GM21528 (cell line): ENCODE measurements around the gene IRAK4.
A peak's percentile ranks its signal among the peaks of the same experiment; 100 is the strongest.
"Not testable (repeated sequence)": the region's sequence is repeated elsewhere in the genome, so short reads cannot be mapped to it uniquely, and the experiment has no call there.

Experiments used
- ATAC-seq: cut with Tn5 transposase; IDR thresholded peaks from one replicate; pipeline ENCODE4 v1.9.1; 2021; ENCODE audit warnings: mild to moderate bottlenecking, moderate library complexity; ENCODE audit not compliant: unreplicated experiment, low FRiP score

The IRAK4 gene

DNA sequence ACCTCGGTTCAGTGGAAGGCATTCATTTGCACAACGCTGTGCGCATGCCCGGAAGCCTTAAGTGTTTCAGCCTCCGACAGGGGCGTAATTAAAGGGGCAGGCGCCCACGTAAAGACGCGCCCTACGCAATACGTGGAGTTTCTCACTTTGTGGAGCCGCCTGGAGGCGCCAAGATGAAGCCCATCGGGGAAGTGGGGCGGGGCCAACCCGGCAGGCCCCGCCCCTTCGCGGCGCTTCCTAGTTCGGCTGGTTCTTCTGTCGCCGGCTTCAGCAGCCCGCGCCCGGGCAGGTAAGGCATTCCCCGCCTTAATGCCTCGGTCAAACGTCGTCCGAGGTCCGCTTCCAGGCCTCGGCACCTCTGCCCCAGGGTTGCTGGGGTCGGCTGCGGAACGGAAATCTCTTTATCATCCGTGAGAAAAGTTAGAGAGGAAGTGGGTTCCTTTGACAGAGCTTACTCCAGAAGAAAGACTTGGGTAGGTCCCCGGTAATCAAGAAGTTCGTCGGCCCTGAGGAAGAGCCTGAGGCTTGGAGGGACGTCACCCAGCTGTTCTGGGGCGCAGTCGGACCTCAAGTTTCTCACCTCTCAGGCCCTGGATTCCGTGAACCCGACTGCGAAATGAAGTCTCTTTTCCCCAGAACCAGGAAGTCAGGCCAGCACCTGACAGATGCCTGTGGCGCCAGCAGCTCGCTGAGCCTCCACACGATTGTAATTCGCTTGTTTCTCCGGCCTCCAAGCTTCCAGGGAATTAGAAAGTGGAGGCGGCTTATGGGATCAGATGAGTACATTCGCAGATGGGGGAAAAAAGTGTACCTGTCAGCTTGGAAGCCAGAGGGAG, at the start of gene IRAK4, which contains the start of gene PUS7L:
Gene IRAK4 (plus strand): TSS at position 224 of the 836 bp plus-strand sequence. CDS start 9,161 bp downstream, outside the sequence.
Gene PUS7L (minus strand): TSS at position 63 of the 836 bp plus-strand sequence. CDS start 3,545 bp downstream, outside the sequence.
- peak; percentile 97 for ATAC-seq

- ATAC-seq = no peak
Observed at GRCh38 chr12:43711348-43711747, 47.4 kb upstream of the IRAK4 start.

DNA sequence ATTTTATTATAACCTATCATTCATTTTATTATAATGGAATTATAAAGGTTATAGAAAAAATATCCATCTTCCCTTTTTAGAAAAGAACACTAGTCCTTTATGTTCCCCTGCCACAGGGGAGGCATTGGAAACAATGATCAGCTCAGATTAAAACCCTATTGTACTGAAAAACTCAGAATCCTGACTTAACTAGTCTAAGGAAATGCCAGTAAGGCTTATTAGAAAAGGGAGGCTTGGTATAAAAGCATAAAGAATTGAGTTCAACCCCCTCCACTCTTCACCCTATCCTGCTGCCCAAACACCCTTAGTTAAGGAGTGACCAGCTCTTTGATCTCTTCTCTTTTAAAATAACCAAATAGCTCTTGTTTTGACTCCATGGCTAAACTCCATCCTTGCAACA, 36.1 kb upstream of the IRAK4 start:
- no peak for ATAC-seq

DNA sequence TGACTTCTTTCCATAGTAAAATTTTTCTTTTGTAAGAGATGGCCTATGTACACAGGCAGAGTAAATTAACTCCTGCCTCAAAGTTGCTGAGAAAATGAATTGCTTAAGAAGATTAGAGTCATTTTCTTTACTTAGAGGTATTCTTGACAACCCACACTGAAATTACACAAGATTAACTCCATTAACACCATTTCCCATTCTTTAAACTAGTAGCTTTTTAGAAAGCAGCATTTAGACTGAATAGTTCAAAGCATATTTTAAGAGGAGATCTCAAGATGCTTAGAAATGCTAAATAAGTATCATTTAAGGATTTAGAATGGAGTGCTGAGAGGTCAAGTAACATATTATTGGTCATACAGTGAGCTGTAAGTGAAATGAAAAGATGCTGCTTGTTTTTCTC, 35.6 kb upstream of the IRAK4 start:
- no peak for ATAC-seq

- no peak for ATAC-seq
Observed at GRCh38 chr12:43728117-43728516, 30.6 kb upstream of the IRAK4 start.

GRCh38 chr12:43728698-43729097, 30.1 kb upstream of the IRAK4 start:
- ATAC-seq = no peak

DNA sequence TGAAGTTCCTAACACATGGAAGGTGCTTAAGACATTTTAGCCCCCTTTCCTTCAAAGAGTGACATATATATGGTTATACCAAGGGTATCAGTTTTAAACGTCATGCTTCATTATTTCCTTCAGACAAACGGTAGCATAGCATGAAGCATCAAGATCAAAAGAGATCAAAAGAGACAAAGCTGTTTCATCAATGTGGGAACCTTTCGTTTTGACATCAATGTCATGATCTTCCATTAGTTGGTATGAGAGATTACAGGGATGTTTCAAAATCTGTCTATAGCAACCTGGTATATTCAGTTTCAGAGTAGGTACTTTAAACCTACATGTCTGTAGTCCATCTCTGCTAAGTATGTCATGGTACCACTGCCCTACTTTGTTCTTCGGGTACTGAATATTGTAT, 28.5 kb upstream of the IRAK4 start:
- no peak for ATAC-seq

DNA sequence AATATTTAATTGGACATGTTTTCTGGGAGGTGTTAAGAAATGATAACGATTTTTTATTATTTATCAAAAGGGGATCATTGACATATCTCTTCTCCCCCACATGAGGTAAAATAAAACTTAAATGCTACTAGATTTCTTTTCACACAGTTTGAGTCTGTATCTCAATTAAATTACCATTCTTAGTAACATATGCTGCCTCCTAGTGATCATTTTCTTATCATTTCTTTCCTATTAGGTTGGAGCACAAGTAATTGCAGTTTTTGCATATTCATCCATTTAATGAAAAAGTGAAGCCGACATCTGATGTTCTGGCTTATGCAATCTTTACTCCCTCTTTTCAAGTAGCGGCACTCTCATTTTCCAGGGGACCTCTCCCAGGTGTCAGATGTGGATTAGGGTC, 25.1 kb upstream of the IRAK4 start:
- no peak for ATAC-seq

DNA sequence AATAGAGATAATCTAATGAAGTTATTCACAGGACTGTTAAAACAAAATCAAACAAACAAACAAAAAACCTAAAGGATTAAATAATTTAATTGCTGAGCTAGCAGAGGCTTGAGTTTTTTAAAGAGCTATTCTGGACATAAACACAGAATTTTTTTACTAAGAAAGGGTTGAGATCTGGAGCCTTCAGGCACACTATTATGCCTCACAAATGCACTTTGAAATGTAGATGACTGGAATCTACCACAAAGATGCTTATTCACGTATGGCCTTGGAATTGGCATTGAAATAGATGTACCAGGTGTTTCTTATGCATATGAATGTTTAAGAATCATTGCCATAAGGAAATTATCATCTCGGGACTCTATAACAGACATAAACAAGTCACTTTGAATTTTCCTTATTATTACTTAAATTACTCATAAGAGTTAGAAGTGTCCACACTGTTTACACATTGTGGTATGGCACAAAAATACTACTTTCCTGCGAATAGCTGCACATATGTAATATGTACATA, 21.8 kb upstream of the IRAK4 start:
- no peak for ATAC-seq

DNA sequence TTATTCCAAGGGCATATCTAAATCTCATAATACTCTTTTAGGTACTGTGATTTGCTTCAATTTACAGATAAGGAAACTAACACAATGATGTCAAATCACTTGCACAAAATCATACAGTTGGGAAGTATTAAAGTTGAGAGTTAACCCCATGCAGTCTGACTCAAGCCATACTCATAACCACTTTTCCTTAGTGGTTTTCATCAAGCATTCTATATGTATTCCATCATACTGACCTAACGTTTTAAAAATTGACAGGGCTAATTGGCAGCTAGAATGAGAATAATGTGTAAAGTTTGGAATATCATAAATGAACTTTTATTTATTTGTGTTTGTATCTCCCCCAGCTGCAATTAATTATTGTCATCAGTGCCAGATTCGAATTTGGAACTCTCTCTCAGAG, 21.1 kb upstream of the IRAK4 start:
- no peak for ATAC-seq

GRCh38 chr12:43740511-43741100, 18.1 kb upstream of the IRAK4 start:
- no peak for ATAC-seq

GRCh38 chr12:43742106-43742505, 16.6 kb upstream of the IRAK4 start:
- no peak for ATAC-seq

DNA sequence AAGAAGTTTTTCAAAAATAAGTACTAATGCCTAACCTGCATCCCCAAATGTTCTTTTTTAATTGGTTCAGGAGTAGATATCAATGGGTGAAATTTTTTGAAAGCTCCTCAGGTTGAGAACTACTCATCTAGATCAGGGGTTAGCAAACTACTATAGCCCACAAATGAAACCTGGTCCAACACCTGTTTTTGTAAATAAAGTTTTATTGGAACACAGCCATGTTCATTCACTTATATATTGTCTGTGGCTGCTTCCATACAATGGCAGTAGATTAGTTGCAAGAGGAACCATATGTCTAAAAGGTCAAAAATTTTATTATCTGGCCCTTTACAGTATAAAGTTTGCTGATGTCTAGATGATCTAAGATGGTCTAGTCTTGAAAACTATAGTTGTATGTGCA, 13.9 kb upstream of the IRAK4 start:
- no peak for ATAC-seq

DNA sequence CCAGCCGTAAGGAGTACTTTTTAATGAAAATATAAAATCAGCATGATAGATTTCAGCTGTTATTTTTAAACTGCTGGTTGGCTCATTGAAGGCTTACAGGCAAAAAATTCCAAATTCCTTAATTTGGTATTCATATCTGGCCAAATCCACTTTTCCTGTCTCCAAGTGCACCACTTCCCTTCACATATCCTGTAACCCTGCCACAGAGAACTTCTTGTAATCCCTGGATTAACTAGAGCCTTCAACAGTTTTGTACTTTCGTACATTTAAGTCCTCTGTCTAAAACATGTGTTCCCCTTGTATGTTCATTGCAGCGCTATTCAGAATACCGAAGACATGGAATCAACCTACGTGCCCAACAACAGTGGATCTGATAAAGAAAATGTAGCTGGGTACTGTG, 9.7 kb upstream of the IRAK4 start:
- ATAC-seq = no peak

DNA sequence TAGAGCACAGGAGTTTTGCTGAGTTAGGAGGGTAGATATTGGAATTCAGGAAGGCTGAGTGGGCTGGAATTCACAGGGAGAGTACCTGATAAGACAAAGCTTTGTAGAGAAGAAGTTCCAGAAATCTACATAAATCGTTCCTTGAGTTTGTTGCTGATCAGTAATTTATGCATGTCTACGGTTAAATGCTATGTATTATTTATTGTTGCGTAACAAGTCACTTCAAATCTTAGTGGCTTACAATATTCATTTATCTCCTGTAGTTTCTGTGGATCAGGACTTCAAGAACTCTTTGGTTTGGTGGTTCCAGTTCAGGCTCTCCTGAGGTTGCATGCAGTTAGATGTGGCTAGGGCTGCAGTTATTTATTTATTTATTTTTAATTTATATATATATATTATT, 7.9 kb upstream of the IRAK4 start:
- no peak for ATAC-seq

DNA sequence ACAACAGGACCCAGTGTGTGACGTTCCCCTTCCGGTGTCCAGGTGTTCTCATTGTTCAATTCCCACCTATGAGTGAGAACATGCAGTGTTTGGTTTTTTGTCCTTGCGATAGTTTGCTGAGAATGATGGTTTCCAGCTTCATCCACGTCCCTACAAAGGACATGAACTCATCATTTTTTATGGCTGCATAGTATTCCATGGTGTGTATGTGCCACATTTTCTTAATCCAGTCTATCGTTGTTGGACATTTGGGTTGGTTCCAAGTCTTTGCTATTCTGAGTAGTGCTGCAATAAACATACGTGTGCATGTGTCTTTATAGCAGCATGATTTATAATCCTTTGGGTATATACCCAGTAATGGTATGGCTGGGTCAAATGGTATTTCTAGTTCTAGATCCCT, 7.4 kb upstream of the IRAK4 start:
- ATAC-seq = not testable (repeated sequence)

DNA sequence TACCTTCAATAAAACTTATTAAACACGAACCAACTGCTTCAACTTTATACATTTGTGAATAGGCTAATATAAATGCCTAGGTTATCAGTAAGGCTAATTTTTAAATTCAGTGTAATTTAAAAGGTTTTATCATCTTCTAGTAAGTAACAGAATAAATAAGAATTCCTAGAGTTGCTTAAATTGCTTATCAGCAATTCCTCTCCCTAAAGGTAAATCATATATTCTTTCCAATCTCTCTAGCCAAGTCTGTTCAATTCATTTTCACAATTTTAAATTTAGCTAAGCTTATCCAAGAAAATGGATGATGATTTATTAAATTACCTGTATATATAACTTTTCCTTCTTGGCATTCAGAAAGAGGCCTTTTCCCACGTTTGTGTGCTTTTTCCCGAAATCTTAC, 4.7 kb upstream of the IRAK4 start:
- ATAC-seq = no peak

GRCh38 chr12:43758247-43758727, 464 bp upstream of the IRAK4 start:
- ATAC-seq = peak; percentile 0

GRCh38 chr12:43760396-43760795, 1.6 kb downstream of the IRAK4 start:
- no peak for ATAC-seq

- ATAC-seq = no peak
Observed at GRCh38 chr12:43761500-43761899, 2.7 kb downstream of the IRAK4 start.

GRCh38 chr12:43762596-43762995, 3.8 kb downstream of the IRAK4 start:
- ATAC-seq = no peak

- no peak for ATAC-seq
Observed at GRCh38 chr12:43763769-43764168, 5.0 kb downstream of the IRAK4 start.
